ENCODE measurements around the gene PPIL3. TPM values are rescaled to one million over a fixed set of nuclear protein-coding genes. Genes with fewer than 3 reads are reported as not detected.

The PPIL3 gene
- total and polyA plus RNA-seq, 9 of the 15 experiments (the other 6 are each of a cell fraction or from before 2014, with no cell fraction given) = 22.4 to 66.2 (median 49.0) TPM

DNA sequence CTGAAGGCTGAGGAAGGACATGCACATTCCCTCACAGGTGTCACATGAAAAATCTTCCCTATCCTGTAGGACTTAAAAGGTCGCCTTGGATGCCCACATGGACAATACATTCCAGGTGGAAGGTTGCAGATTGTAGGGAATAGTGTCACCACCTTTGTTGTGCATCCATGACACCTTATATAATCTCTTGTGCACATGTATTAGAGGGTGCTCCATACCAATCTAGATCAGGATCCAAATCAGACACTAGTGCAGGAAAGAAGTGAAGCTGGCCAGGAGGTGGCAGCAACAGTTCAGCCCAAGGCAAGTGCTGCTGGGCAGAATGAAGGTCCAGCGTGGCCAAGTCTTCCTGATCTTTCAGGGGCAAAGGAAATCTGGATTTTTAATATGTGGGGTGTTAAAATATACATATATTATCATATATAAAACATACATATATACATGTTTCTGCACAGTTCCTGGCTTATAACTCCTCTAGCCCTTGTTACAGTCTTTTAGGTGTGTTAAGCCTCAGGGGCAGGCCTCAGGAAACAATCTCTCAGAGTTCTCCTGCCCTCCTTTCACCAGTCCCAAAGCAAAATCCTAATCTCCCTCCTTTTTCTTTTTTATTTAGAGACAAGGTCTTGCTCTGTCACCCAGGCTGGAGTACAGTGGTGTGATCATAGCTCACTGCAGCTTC, 16.9 kb upstream of the PPIL3 start (continued):
- TF ChIP-seq, protein P1, sequence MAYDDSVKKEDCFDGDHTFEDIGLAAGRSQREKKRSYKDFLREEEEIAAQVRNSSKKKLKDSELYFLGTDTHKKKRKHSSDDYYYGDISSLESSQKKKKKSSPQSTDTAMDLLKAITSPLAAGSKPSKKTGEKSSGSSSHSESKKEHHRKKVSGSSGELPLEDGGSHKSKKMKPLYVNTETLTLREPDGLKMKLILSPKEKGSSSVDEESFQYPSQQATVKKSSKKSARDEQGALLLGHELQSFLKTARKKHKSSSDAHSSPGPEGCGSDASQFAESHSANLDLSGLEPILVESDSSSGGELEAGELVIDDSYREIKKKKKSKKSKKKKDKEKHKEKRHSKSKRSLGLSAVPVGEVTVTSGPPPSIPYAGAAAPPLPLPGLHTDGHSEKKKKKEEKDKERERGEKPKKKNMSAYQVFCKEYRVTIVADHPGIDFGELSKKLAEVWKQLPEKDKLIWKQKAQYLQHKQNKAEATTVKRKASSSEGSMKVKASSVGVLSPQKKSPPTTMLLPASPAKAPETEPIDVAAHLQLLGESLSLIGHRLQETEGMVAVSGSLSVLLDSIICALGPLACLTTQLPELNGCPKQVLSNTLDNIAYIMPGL (CRISPR knock-in tag; IDR thresholded peaks at IDR 0.05) = no peak
- no peak for TF ChIP-seq ZNF436 (CRISPR knock-in tag; IDR thresholded peaks at IDR 0.05)
- TF ChIP-seq NELFE (IDR thresholded peaks at IDR 0.05; ENCODE audit: insufficient read depth, insufficient read length) = no peak
- no peak for TF ChIP-seq KAT2B (IDR thresholded peaks at IDR 0.05; ENCODE audit: low read depth, low read length)
- TF ChIP-seq NFE2 (IDR thresholded peaks at IDR 0.05; ENCODE audit: low read depth) = no peak
- TF ChIP-seq CSDE1 (IDR thresholded peaks at IDR 0.05) = no peak
- TF ChIP-seq LARP7 (IDR thresholded peaks at IDR 0.05) = no peak
- TF ChIP-seq, protein P2, sequence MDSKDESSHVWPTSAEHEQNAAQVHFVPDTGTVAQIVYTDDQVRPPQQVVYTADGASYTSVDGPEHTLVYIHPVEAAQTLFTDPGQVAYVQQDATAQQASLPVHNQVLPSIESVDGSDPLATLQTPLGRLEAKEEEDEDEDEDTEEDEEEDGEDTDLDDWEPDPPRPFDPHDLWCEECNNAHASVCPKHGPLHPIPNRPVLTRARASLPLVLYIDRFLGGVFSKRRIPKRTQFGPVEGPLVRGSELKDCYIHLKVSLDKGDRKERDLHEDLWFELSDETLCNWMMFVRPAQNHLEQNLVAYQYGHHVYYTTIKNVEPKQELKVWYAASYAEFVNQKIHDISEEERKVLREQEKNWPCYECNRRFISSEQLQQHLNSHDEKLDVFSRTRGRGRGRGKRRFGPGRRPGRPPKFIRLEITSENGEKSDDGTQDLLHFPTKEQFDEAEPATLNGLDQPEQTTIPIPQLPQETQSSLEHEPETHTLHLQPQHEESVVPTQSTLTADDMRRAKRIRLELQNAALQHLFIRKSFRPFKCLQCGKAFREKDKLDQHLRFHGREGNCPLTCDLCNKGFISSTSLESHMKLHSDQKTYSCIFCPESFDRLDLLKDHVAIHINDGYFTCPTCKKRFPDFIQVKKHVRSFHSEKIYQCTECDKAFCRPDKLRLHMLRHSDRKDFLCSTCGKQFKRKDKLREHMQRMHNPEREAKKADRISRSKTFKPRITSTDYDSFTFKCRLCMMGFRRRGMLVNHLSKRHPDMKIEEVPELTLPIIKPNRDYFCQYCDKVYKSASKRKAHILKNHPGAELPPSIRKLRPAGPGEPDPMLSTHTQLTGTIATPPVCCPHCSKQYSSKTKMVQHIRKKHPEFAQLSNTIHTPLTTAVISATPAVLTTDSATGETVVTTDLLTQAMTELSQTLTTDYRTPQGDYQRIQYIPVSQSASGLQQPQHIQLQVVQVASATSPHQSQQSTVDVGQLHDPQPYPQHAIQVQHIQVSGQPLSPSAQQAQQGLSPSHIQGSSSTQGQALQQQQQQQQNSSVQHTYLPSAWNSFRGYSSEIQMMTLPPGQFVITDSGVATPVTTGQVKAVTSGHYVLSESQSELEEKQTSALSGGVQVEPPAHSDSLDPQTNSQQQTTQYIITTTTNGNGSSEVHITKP (IDR thresholded peaks at IDR 0.05; ENCODE audit: partially characterized antibody) = no peak
- TF ChIP-seq ZNF584 (CRISPR knock-in tag; IDR thresholded peaks at IDR 0.05; ENCODE audit: low read depth) = no peak
- TF ChIP-seq SUPT5H (IDR thresholded peaks at IDR 0.05) = 0 out of 2 replicates have a peak, but pooled peaks have one; percentile 25
- TF ChIP-seq, protein P3, sequence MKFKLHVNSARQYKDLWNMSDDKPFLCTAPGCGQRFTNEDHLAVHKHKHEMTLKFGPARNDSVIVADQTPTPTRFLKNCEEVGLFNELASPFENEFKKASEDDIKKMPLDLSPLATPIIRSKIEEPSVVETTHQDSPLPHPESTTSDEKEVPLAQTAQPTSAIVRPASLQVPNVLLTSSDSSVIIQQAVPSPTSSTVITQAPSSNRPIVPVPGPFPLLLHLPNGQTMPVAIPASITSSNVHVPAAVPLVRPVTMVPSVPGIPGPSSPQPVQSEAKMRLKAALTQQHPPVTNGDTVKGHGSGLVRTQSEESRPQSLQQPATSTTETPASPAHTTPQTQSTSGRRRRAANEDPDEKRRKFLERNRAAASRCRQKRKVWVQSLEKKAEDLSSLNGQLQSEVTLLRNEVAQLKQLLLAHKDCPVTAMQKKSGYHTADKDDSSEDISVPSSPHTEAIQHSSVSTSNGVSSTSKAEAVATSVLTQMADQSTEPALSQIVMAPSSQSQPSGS (CRISPR knock-in tag; IDR thresholded peaks at IDR 0.05) = no peak
- TF ChIP-seq, protein P4, sequence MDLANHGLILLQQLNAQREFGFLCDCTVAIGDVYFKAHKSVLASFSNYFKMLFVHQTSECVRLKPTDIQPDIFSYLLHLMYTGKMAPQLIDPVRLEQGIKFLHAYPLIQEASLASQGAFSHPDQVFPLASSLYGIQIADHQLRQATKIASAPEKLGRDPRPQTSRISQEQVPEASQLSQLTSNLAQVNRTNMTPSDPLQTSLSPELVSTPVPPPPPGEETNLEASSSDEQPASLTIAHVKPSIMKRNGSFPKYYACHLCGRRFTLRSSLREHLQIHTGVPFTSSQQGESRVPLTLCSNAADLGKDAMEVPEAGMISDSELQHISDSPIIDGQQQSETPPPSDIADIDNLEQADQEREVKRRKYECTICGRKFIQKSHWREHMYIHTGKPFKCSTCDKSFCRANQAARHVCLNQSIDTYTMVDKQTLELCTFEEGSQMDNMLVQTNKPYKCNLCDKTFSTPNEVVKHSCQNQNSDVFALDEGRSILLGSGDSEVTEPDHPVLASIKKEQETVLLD (IDR thresholded peaks at IDR 0.05) = no peak
- TF ChIP-seq RAD21 (CRISPR knock-in tag; conservative IDR thresholded peaks at IDR 0.05 in 1 of 2, IDR thresholded peaks at IDR 0.05 in 1 of 2) = peak; percentile 71 to 76
- TF ChIP-seq SIX5 (IDR thresholded peaks at IDR 0.05; ENCODE audit: borderline replicate concordance in 1 of 2, insufficient read depth in 1 of 2, low read depth in 1 of 2, low read length in 2 of 2) = no peak
- TF ChIP-seq HSF4 (CRISPR knock-in tag; IDR thresholded peaks at IDR 0.05; ENCODE audit: borderline replicate concordance) = no peak
- TF ChIP-seq SNIP1 (IDR thresholded peaks at IDR 0.05; ENCODE audit: low read depth) = no peak
- no peak for TF ChIP-seq ZFX (CRISPR knock-in tag; IDR thresholded peaks at IDR 0.05)
- TF ChIP-seq ZNF445 (CRISPR knock-in tag; IDR thresholded peaks at IDR 0.05; ENCODE audit: low read depth) = no peak
